Stimulated activated CD4-positive, alpha-beta T cell treated with anti-CD3 and anti-CD28 coated beads, Interleukin-15, amount 100 ng/mL, for 48 hours (primary cell): ENCODE results near the gene PPP3CB.

Source experiments
- DNase-seq, 2 donors: peaks; one replicate each; pipeline ENCODE4 v3.0.0-alpha.2; 2020; ENCODE audit warnings: low read depth in 2 of 2

Gene PPP3CB

DNA sequence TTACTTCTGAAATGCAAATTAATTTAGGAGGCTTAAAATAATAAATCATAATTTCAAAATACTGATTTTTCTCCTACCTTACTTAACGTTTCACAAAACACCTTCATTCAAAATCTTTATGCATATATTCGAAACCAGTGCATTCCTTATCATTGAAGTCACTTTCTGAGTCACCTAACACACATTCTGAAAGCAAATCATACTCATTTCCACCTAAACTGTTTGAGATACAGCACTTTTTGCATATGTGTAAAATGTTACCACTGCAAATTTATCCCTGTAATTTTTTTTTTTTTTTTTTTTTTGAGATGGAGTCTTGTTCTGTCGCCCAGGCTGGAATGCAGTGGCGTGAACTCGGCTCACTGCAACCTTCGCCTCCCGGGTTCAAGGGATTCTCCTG is 15.7 kb downstream of the PPP3CB start:
- no peak for DNase-seq

DNA sequence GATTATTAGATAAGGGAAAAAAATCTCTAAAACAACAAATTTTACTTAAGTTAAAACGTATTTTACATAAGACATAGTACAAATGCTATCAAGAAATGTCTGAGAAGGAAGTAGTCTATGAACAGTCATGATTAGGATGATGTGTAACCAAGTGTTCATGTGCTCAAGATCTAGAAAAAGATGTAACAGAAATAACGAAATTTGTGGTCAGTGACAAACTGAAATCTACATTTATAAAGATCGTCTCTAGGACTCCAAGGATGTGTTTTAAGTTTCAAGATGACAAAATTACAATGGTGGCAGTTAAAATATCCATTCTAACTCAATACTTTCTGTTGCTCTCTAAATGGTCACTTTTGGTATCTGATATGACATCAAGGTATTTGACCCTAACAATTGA is 17.2 kb downstream of the PPP3CB start:
- no peak for DNase-seq

DNA sequence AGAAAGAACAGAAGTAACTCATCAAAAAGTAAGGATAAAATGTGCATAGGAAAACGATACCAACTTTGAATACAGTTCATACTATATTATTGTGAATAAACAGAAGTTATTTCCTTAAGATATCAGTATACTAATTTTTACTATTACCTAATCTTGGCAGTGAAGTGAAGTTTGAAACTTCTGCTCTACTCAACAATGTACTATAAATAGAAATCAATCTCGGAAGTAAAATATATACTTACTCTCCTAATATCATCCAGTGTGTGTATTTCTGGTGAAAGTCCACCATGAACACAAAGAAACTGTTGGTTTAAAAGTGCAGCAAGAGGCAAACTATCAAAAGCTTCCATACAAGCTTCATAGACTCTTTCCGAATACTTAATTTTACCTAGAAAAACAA is 24.6 kb downstream of the PPP3CB start:
- DNase-seq = no peak

DNA sequence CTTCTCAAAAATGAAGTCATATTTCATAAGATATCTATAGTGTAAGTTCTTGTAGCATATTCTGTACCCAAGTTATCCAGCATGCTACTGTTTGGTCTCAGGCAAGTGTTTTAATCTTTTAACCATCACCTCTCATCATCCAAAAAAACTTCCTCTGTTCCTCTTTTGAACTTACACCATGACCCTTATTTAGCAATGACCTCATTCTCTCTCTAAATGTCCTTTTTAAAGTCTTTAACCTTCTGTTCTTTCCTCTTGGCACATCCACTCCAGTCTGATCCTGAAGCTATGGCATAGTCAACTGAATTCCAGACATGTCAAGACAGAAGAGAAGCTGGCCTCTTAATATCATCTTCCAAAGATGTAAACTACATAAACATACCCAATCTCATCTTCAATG is 26.2 kb downstream of the PPP3CB start:
- no peak for DNase-seq

DNA sequence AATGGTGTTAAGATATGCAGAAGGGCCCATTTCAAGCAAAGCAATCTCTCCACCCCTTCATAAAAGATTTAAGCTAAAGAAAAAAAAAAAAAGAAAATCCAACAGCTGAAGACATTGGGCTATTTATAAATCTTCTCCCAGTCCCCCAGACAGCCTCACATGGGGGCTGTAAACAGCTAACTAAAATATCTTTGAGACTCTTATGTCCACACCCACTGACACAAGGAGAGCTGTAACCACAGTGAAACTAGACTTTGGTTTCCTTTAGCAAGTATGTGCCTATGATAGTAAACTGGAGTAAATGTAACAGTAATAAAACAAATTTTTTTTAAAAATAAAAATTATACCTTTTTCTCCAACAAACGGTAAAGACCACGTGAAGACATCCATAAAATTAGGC is 28.6 kb downstream of the PPP3CB start:
- no peak for DNase-seq

DNA sequence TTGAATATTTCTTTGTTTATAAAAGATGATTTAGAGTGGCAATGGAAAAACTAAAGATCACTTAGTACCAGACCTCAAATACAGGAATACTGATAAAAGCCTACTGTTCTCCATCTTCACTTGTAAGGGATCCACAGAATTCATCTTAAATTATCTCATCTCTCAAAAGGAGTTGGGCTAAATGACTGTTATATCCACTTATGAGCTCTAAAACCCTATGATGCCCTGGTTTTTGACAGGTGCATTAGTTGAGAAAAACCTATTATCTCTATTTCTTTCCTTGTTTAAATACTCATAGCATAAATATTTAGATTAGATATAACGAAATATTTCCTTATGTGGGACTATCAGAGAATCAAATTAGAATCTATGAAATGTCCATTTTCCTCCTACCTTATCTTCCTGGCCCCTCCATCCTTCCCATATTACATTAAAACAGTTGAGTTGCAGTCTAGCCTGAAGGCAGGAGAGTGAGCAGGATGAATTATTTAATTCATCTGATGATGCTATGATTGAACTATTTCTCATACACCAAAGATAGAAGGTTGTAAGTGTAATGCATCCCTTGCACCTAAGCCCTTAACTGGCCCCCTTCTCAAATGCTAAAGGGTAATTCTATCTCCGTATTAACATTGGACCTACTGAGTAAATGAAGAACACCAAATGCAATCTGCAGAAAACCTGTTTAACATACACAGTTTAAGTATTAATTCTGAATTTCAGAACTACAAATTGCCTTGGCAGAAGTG is 29.7 kb downstream of the PPP3CB start:
- no peak for DNase-seq

DNA sequence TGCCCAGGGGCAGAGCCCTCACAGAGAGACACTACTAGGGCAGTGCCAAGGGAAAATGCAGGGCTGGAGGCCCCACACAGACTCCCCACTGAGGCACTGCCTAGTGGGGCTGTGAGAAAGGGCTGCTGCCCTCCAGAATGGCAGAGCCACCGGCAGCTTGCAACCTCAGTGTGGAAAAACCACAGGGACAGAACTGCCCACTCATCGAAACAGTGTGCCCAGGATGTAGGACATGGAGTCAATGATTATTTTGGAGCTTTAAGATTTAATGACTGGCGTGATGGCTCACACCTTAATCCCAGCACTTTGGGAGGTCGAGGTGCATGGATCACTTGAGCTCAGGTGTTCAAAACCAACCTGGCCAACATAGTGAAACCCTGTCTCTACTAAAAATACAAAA is 34.9 kb downstream of the PPP3CB start:
- no peak for DNase-seq

DNA sequence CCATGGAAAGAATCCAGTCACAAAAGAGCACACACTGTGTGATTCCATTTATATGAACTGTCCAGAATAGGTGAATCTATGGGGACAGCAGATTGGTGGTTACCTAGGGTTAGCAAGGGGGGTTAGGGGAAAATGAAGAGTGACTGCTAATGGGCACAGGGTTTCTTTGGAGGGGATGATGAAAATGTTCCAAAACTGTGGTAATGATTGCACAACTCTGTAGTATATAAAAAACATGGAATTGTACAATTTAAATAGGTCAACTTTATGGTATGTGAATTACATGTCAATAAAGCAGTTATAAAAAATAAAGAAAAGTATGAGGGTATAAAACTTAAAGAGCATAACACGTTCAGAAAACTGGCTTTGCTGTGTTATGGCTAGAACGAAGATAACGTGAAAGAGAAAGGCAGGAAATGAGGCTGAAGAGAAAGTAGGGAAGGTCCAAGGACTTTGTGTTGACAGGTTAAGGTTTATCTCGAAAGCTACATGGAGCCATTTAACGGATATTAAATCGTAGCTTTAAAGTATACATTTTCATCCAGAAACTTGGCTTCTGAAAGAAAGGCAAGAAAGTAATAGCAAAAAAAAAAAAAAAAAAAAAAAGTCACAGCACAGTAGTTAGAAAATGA is 36.0 kb downstream of the PPP3CB start:
- DNase-seq = no peak

DNA sequence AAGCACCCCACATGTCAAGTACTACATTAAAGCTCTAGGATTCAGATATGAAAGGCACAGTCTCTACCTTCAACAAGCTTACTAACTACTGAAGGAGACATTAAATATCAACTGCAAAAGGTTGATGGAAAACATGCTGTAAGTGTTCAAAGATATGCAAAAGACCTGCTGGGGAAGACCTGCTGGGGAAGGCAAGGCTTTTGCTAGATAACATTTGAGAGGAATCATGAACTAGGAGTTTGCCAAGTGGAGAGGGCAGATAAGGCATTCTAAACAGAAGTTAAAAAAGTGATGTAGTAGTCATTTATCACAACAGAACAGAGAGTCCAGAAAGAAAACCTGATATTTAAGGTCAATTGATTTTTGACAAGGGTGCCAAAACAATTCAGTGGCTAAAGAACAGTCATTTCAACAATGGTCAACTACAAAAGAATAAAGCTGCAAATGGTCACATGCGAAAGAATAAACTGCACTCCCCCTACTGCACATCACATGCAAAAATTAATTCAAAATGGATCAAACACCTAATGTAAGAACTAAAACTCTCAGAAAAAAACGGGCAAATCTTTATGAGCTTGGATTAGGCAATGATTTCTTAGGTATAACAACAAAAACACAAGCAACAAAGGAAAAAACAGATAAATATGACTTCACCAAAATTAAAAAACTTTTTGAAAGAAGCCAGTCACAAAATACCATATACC is 39.5 kb downstream of the PPP3CB start:
- no peak for DNase-seq

DNA sequence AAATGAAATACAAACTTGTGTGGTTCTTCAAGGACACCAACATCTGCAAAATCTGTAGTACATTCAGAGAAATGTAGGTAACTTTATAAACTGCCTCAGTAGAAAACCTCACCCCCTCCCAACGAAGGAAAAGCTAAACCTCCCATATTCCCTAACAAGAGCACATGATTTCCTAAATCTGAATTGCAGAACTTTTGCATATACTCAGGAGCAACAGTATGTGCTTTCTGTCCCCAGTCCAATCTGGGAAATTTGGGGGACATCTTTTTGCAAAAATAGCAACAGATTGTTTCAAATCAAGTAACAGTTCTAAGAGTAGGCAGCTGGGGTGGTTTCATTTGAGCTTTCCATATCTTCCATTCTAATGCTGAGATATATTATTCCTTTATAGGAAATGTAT is 46.7 kb downstream of the PPP3CB start:
- DNase-seq = no peak

DNA sequence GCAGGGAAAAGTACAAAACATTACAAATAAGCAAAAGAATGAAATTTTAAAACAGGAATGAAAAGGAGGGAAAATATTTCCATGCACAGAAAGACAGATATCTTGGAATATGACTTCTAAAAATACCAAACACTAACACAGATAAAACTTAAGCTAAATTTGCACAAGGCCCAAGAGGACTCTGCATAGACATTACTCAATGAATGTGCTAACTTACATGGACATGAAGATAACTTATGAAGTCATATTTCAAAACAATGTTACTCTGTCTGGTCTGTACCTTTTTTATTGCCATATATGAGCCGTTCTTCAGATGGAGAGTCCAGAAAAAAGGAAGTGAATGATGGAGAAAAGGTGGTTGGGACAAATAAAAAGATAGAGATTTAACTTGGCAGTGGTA is 47.4 kb downstream of the PPP3CB start:
- DNase-seq = no peak

DNA sequence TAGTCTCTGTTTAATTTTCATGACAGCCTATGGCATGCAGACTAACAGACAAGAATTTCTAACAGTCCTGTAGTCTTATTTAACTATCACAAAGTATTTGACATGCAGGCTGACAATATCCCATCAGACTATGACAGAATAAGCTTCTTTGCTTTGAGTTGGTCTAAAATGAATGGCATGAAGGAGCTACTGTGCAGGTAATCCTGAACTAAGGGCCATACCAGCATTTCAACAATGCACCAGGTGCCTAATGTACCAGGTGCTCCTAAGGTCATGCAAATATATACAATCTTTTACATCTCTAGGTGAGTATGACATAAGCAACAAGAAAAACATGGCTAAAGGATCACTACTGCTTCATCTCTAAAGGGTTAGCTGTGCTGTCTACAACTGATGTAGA is 48.9 kb downstream of the PPP3CB start:
- DNase-seq = no peak

DNA sequence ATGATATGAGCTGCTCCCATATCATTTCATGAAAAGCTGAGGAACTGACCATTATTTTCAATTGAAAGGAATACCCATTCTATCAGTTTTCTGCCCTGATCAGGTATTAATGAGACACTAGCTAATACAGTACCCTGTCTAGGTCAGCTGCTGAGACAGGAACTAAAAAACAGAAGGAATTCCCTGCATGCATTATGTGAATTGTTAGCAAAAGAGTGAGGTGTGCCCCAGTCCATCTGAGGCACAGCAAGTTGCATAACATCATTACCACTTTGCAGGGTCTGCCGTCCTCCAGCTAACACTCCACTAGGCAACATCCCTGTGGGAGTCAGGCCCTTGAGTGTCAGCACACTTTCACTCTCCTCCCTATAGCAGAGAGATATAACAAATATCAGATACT is 51.4 kb downstream of the PPP3CB start:
- no peak for DNase-seq

DNA sequence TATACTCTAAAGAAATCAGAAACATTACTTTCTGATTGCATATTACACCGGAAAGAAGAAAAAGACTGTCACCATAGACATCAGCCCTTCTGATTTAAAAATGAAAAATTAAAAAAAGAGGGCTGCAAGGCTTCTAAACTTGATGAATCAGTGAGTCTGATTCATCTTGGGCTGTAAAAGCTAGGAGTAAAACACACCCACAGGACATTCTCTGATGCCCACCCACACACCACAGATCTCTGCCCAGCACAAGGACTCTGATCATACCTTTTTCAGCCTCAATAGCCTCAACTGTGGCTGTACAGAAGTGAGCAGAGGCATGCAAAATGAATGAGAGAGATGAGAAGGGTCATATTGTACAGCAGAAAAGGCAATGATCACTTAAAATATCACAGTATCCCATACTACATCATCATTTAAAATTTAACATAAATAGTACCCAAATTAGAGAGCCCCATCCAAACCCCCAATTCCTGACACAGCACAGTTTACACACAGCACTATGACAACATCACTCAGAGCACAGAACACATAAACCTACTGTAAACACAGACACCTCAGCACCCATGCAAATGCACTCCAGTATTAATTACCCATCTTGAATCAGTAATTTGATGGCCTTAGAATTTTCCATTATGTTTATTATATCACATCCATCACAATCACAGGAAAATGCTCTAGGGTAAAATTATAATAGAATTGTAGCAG is 56.1 kb downstream of the PPP3CB start:
- DNase-seq = no peak

DNA sequence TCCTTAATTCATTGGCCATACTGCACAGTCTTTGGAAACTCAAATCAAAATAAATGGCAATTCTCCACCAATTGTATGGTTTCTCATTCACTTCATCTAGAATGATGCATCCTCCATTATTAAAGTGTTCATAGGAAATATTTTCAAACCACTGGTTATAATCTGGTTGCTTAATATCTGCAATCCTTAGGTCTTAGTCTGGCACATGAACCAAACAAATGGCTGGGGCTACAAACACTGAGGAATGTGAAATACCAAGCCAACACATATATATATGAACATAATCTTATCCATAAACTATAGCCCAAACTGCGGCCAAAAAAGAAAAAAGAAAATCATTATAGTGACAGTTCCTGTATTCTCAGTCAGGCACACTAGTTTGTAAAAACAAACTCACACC is 56.8 kb downstream of the PPP3CB start:
- no peak for DNase-seq

DNA sequence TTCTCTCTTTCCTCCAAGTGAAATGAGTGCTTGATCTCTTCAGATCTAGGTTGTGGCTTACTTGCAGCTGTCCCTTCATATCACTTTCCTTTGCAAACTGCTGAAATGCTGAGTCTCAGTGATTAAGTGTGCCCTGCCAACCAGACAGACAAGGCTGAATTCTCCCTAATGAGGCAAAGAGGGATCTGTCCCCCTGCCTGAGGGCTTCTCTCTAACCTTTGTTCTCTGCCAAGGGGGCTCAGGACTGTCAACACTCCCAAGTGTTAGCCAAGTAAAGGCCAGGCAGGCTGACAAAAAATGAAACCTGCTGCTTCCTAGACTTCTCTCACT is 62.3 kb downstream of the PPP3CB start, which contains the start of gene MSS51:
Gene MSS51 (minus strand): TSS at position 24 of the 330 bp plus-strand sequence. CDS start 5,277 bp downstream, outside the sequence.
- no peak for DNase-seq

DNA sequence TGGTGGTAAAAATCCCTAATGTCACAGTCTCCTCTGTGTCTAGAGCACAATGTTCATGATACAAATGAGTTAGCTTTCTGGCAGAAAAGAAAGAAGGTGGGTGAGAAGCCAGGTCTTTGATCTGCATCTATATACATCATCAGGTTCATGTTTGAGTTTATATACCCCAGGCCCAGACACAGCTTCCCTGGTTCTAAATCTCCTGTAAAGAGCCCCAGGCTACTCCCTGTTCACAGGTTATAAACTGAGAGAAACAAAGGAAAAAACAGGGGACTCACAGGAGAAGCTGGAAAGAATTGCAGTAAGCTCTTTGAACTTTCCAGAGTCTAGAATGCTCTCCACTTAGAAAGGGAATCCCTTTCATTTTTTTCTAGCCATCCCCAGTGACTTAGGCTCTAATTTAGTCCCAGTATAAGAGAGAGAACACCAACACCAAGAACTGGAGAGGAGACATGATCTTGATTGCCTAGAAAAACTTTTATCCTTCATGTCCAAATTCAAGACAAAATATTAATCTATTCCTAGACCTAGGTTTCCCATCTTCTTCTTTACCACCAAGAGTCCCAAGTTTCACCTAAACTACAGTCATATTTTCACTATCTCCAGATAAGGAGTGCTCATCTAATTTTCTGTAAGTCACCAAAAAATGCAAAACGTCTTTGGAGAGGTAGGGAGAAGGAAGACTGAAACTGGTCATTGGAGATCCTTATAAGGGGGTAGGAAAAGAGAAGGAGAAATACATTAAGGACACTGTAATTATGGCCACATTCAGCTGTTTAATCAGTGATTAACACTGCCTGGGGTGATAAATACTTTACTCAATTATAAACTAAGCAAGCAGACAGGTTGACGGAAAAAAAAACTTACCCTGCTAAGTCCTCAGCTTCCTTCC is 62.9 kb downstream of the PPP3CB start:
- DNase-seq = no peak

DNA sequence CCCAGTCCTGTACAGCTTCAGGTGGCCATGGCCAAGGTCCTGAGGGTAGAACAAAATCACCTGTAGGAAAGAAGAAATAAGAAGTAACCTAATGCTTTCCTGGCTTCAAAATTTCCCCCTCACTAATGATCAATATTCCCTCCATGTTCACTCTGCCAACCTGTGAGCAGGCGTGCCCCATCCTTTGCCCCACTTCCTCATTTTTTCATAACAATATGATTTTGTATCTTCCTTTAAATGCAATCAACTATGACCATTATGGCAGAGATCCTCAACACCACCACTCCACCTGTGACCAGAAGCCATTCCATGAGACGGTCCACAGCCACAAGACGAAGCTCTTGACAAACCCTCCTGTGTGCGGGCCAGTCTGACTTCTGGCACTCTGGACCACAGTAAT is 69.5 kb downstream of the PPP3CB start:
- DNase-seq = no peak

DNA sequence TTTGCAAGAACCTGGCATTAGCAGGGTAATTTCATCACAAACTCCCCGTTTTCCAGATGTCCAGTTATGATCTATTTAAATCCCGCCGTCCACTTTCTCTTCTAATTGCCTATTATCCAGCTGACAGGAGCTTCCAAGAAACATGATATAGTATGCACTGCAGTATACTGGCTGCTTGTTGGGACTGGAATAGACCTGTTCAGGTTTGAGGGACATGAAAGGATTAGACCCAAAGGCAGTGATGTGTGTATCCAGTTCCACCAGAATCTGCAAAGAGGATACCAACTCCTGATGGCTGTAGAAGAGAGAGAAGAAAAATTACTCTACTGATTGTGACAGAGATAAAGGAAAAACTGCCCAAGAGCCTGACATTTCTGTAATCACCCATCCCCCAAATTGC is 71.3 kb downstream of the PPP3CB start:
- no peak for DNase-seq

DNA sequence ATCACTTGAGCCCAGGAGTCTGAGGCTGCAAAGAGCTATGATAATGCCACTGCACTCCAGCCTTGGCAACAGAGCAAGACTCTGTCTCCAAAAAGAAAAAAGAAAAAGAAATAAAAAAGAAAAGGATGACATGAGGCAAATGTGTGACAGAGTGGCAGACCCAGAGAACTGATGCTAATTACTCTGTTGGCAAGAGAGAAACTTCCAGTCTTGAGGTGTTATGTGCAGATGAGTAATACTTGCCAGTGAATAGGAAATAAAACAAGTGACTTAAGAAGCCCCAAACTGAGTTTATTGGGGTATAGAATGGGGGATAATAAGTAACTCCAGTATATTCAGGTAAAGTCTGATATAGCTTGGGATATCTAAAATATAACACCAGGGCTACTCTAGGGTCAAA is 72.5 kb downstream of the PPP3CB start:
- no peak for DNase-seq

DNA sequence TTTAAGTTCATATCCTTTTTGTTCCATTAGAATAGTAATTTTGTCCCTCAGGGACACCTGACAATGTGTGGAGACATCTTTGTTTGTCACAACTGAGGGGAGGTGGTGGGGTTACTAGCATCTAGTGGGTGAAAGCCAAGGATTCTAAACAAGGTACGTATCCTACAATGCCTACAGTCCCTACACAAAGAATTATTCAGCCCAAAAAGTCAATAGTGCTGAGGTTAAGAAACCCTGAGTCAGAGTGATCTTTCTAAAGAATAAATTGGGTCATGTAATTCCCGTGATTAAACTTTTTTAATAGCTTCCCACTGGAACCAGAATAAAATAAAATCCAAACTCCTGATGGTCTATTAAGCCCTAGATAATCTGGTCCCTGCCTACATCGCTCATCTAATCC is 79.3 kb downstream of the PPP3CB start:
- DNase-seq = no peak
